IPS-20b (cell line): ENCODE results near the gene LOXL1.

Experiments
- H3K27ac ChIP-seq: one replicate; pipeline ENCODE4 v1.5.1; 2013; ENCODE audit warnings: low read length
- H3K27me3 ChIP-seq: 2 replicates; pipeline ENCODE4 v1.6.1; 2013; ENCODE audit warnings: mild to moderate bottlenecking, low read length, inconsistent platforms; ENCODE audit not compliant: insufficient read depth
- H3K36me3 ChIP-seq: 2 replicates; pipeline ENCODE4 v1.6.1; 2013; ENCODE audit warnings: low read depth, mild to moderate bottlenecking, inconsistent platforms, low read length, moderate library complexity; ENCODE audit not compliant: insufficient read depth
- H3K4me1 ChIP-seq: 2 replicates; pipeline ENCODE4 v1.6.1; 2013; ENCODE audit warnings: mild to moderate bottlenecking, control low read depth, inconsistent platforms, low read length, moderate library complexity; ENCODE audit not compliant: insufficient read depth
- H3K4me3 ChIP-seq: 2 replicates; pipeline ENCODE4 v1.5.1; 2013; ENCODE audit warnings: mild to moderate bottlenecking, low read length, inconsistent platforms
- H3K9ac ChIP-seq: 2 replicates; pipeline ENCODE4 v1.6.1; 2013; ENCODE audit warnings: low read depth, mild to moderate bottlenecking, inconsistent platforms, low read length, moderate library complexity
- H3K9me3 ChIP-seq: 2 replicates; pipeline ENCODE4 v1.6.1; 2013; ENCODE audit warnings: mild to moderate bottlenecking, low read depth, low read length, inconsistent platforms; ENCODE audit not compliant: insufficient read depth

LOXL1 gene

GRCh38 chr15:73927476-73928240 lies 1.4 kb downstream of the LOXL1 start:
- Histone ChIP-seq H3K4me1 (peaks cover 30% of the 10 kb centered on the region), H3K27ac (no peak overlapping the region), H3K36me3 (no peaks in the 10 kb centered on the region), H3K9me3 (no peaks in the 10 kb centered on the region), H3K9ac (peak overlapping the region; percentile 32; the same call in 1 of the 2 replicates), H3K27me3 (peaks cover 30% of the 10 kb centered on the region; the same call in 1 of the 2 replicates), H3K4me3 (peak overlapping the region; percentile 75)

GRCh38 chr15:73928241-73928579 lies 1.9 kb downstream of the LOXL1 start:
- no peaks in the 10 kb centered on the region for H3K9me3 ChIP-seq
- no peak overlapping the region for H3K27ac ChIP-seq
- peak overlapping the region; percentile 32; the same call in 1 of the 2 replicates for H3K9ac ChIP-seq
- peak overlapping the region; percentile 75 for H3K4me3 ChIP-seq
- peaks cover 25% of the 10 kb centered on the region for H3K4me1 ChIP-seq
- peaks cover 30% of the 10 kb centered on the region; the same call in 1 of the 2 replicates for H3K27me3 ChIP-seq
- H3K36me3 ChIP-seq: no peaks in the 10 kb centered on the region

- H3K9ac ChIP-seq: no peak overlapping the region
- H3K9me3 ChIP-seq: no peaks in the 10 kb centered on the region
- H3K27ac ChIP-seq: no peak overlapping the region
- peaks cover 16% of the 10 kb centered on the region for H3K4me1 ChIP-seq
- no peaks in the 10 kb centered on the region for H3K36me3 ChIP-seq
- H3K4me3 ChIP-seq: no peak overlapping the region
- H3K27me3 ChIP-seq: peaks cover 30% of the 10 kb centered on the region; the same call in 1 of the 2 replicates
These were observed 2.8 kb downstream of the LOXL1 start for GRCh38 chr15:73928971-73929627.

- H3K9ac ChIP-seq: no peak overlapping the region
- peaks cover 6% of the 10 kb centered on the region; the same call in 1 of the 2 replicates for H3K4me1 ChIP-seq
- peaks cover 21% of the 10 kb centered on the region; the same call in 1 of the 2 replicates for H3K27me3 ChIP-seq
- no peaks in the 10 kb centered on the region for H3K36me3 ChIP-seq
- no peaks in the 10 kb centered on the region for H3K9me3 ChIP-seq
- H3K4me3 ChIP-seq: no peak overlapping the region
- H3K27ac ChIP-seq: no peak overlapping the region
These were observed 4.1 kb downstream of the LOXL1 start for GRCh38 chr15:73930371-73930770.

- H3K27me3 ChIP-seq: peaks cover 17% of the 10 kb centered on the region; the same call in 1 of the 2 replicates
- H3K36me3 ChIP-seq: no peaks in the 10 kb centered on the region
- H3K4me3 ChIP-seq: no peak overlapping the region
- H3K9ac ChIP-seq: no peak overlapping the region
- H3K4me1 ChIP-seq: peaks cover 6% of the 10 kb centered on the region; the same call in 1 of the 2 replicates
- H3K27ac ChIP-seq: no peak overlapping the region
- no peaks in the 10 kb centered on the region for H3K9me3 ChIP-seq
These were observed 4.6 kb downstream of the LOXL1 start for GRCh38 chr15:73930790-73931281.

GRCh38 chr15:73931441-73931840 lies 5.2 kb downstream of the LOXL1 start:
- Histone ChIP-seq H3K27me3 (peaks cover 16% of the 10 kb centered on the region; the same call in 1 of the 2 replicates), H3K4me3 (no peak overlapping the region), H3K36me3 (no peaks in the 10 kb centered on the region), H3K27ac (no peak overlapping the region), H3K9me3 (no peaks in the 10 kb centered on the region), H3K4me1 (peaks cover 10% of the 10 kb centered on the region; the same call in 1 of the 2 replicates), H3K9ac (no peak overlapping the region)

GRCh38 chr15:73932381-73933191 lies 6.3 kb downstream of the LOXL1 start:
- H3K36me3 ChIP-seq: no peaks in the 10 kb centered on the region
- H3K4me1 ChIP-seq: peaks cover 12% of the 10 kb centered on the region; the same call in 1 of the 2 replicates
- H3K27ac ChIP-seq: no peak overlapping the region
- H3K9ac ChIP-seq: no peak overlapping the region
- no peaks in the 10 kb centered on the region for H3K9me3 ChIP-seq
- H3K27me3 ChIP-seq: peaks cover 10% of the 10 kb centered on the region; the same call in 1 of the 2 replicates
- H3K4me3 ChIP-seq: no peak overlapping the region

- no peak overlapping the region for H3K9ac ChIP-seq
- H3K9me3 ChIP-seq: no peaks in the 10 kb centered on the region
- no peak overlapping the region for H3K4me3 ChIP-seq
- no peak overlapping the region for H3K27ac ChIP-seq
- H3K27me3 ChIP-seq: no peaks in the 10 kb centered on the region
- H3K4me1 ChIP-seq: peaks cover 8% of the 10 kb centered on the region; the same call in 1 of the 2 replicates
- no peaks in the 10 kb centered on the region for H3K36me3 ChIP-seq
These were observed 8.0 kb downstream of the LOXL1 start for GRCh38 chr15:73934281-73934680.

- H3K27ac ChIP-seq: no peak overlapping the region
- no peaks in the 10 kb centered on the region for H3K27me3 ChIP-seq
- no peaks in the 10 kb centered on the region for H3K9me3 ChIP-seq
- peaks cover 8% of the 10 kb centered on the region; the same call in 1 of the 2 replicates for H3K4me1 ChIP-seq
- no peak overlapping the region for H3K9ac ChIP-seq
- H3K4me3 ChIP-seq: no peak overlapping the region
- no peaks in the 10 kb centered on the region for H3K36me3 ChIP-seq
These were observed 9.3 kb downstream of the LOXL1 start for GRCh38 chr15:73935547-73935946.

GRCh38 chr15:73936181-73936580 lies 9.9 kb downstream of the LOXL1 start:
- Histone ChIP-seq H3K27me3 (no peaks in the 10 kb centered on the region), H3K27ac (no peak overlapping the region), H3K9ac (no peak overlapping the region), H3K9me3 (no peaks in the 10 kb centered on the region), H3K36me3 (no peaks in the 10 kb centered on the region), H3K4me3 (no peak overlapping the region), H3K4me1 (peaks cover 8% of the 10 kb centered on the region; the same call in 1 of the 2 replicates)

GRCh38 chr15:73936588-73937290 lies 10.5 kb downstream of the LOXL1 start:
- peaks cover 8% of the 10 kb centered on the region; the same call in 1 of the 2 replicates for H3K4me1 ChIP-seq
- H3K4me3 ChIP-seq: no peak overlapping the region
- no peaks in the 10 kb centered on the region for H3K9me3 ChIP-seq
- no peak overlapping the region for H3K9ac ChIP-seq
- H3K27ac ChIP-seq: no peak overlapping the region
- no peaks in the 10 kb centered on the region for H3K36me3 ChIP-seq
- no peaks in the 10 kb centered on the region for H3K27me3 ChIP-seq
